GM12875 (cell line): ENCODE data around the gene SPSB3.

Source experiments
- H3K4me3 ChIP-seq: one replicate; pipeline ENCODE4 v1.5.1; 2011; ENCODE audit warnings: low read depth, low read length, control low read depth
- TF ChIP-seq, protein P1 (sequence below): IDR thresholded peaks from 2 replicates; pipeline ENCODE4 v1.5.1; 2011; ENCODE audit warnings: low read depth, mild to moderate bottlenecking, control low read depth, inconsistent platforms, low read length, moderate library complexity, borderline replicate concordance; ENCODE audit not compliant: insufficient read depth

Gene SPSB3

DNA sequence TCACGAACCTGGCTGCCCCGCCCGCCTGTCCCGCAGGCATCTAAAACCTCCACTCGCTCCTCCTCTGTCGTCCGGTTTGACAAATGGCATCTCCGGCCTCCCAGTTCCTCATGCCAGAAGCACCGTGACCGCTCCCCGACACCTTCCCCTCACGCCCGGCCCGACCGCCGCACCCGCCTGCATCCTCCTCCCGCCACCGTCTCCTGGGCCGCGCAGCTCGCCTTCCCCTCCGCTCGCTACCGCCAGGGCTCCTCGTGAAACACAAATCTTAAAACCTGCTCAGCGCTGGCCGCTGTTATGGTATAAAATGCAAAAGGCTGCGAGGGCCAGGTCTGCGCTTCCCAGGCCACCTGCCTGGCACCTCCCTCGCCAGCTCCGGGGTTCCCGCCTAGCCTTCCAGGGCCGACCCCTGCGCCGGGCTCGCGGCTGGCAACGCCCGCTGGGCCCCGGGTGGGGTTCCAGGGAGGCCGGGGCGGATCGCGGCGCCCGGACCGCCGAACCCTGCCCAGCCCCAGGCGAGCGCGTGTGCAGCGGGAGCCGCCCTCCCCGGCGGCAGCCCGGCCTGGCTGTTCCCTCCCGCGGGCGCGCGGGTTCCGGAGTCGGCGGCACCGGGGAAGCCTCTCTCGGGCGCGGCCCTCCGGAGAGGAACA lies 488 bp downstream of the SPSB3 start:
- TF ChIP-seq, protein P1, sequence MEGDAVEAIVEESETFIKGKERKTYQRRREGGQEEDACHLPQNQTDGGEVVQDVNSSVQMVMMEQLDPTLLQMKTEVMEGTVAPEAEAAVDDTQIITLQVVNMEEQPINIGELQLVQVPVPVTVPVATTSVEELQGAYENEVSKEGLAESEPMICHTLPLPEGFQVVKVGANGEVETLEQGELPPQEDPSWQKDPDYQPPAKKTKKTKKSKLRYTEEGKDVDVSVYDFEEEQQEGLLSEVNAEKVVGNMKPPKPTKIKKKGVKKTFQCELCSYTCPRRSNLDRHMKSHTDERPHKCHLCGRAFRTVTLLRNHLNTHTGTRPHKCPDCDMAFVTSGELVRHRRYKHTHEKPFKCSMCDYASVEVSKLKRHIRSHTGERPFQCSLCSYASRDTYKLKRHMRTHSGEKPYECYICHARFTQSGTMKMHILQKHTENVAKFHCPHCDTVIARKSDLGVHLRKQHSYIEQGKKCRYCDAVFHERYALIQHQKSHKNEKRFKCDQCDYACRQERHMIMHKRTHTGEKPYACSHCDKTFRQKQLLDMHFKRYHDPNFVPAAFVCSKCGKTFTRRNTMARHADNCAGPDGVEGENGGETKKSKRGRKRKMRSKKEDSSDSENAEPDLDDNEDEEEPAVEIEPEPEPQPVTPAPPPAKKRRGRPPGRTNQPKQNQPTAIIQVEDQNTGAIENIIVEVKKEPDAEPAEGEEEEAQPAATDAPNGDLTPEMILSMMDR, result peak; percentile 15; the same call in 1 of the 2 replicates
- H3K4me3 ChIP-seq, result peak overlapping the region; percentile 77

DNA sequence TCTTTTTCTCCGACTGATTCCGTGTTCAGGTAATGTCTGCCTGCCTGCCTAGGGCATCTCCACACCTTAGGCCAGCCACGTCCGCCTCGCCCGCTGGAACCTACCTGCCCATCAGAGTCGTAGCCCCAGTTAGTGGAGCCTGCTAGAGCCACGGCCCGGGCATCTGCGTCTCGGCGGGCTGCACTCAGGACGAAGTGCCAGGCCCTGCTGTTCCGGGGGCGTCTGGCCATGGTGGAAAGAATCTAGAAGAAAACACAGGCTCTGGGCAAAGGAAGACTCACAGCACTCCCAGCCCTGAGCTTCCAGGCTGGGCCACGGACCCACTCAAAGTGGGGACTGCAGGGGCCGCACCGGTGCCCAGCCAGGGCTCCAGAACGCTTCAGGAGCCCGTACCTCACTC lies 1.1 kb downstream of the SPSB3 start:
- TF ChIP-seq, protein P1, result no peak
- H3K4me3 ChIP-seq, result peak overlapping the region; percentile 77

DNA sequence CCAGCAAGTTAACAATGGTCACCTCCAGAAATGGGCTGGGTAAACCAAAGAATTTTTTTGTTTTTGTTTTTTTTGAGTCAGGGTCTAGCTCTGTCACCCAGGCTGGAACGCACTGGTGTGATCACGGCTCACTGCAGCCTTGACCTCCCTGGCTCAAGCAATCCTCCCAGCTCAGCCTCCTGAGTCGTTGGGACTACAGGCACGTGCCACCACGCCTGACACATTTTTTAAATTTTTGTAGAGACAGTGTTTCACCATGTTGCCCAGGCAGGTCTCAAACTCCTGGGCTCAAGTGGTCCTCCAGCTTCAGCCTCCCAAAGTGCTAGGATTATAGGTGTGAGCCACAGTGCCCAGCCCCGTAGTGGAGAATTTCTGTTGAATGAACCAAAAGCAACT lies 1.7 kb downstream of the SPSB3 start:
- H3K4me3 ChIP-seq, result no peak overlapping the region

DNA sequence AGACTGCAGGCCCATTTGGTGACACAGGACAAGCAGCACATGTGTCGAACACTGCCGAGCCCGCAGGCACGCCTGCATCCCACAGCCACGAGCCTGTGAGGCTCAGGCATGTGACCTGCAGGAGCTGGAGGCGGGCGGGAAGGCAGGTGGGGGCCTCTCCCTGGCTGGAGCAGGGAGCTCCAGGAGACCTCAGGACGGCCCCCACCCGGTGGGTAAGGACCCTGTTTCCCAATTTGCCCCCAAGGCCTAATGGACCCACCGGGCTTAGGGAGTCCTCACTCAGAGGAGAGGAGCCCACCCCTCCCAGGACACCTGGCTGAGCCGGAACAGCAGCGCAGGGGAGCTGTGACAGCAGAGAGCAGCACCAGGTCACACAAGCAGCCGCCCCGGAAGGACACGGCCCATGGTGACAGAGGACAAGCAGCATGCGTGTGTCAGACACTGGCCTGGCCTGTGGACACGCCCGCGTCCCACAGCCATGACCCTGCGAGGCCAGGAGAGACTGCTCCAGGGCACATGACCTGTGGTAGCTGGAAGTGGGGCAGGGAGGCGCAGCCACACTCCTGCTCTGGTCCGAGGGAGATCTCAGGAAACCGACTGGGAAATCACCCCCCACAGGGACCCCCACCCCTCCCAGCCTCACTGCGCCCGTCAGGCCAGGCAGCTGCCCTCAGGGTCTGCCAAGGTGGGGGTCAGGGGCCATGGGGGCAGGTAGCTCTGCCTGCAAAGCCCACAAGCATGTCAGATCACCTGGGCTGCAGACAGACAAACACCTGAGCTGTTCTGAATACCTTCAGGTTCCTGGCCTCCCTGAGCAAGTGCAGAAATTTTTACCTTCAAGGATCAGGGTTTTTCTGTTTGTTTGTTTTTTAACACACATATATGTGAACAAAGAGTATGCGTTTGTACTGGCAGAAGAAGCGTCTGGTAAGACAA lies 2.4 kb downstream of the SPSB3 start:
- TF ChIP-seq, protein P1, result no peak
- no peak overlapping the region for H3K4me3 ChIP-seq

More for the DNA sequence above, 1.7 kb downstream of the SPSB3 start:
- TF ChIP-seq, protein P1, result no peak

DNA sequence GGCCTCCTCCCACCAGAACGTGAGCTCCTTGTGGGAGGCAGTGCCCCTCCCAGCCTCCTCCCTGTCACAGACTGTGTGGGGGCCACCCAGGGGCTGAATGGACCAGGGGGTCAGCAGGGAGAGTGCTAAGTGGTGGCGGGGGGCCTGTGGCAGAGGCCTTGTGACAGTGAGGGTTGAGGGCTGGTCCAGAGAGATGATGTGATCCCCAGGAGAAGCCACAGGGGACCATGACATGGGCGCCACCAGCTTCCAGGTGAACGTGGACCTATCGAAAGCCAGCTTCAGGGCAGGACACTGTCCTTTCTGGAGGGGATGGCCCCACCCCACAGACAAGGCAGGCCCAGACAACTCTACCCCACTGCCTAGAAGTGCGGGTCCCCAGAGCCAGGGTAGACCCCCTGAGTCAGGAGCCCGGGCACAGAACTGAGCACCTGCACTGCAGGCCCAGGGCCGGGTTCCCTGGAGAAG lies 3.1 kb downstream of the SPSB3 start:
- no peak overlapping the region for H3K4me3 ChIP-seq

DNA sequence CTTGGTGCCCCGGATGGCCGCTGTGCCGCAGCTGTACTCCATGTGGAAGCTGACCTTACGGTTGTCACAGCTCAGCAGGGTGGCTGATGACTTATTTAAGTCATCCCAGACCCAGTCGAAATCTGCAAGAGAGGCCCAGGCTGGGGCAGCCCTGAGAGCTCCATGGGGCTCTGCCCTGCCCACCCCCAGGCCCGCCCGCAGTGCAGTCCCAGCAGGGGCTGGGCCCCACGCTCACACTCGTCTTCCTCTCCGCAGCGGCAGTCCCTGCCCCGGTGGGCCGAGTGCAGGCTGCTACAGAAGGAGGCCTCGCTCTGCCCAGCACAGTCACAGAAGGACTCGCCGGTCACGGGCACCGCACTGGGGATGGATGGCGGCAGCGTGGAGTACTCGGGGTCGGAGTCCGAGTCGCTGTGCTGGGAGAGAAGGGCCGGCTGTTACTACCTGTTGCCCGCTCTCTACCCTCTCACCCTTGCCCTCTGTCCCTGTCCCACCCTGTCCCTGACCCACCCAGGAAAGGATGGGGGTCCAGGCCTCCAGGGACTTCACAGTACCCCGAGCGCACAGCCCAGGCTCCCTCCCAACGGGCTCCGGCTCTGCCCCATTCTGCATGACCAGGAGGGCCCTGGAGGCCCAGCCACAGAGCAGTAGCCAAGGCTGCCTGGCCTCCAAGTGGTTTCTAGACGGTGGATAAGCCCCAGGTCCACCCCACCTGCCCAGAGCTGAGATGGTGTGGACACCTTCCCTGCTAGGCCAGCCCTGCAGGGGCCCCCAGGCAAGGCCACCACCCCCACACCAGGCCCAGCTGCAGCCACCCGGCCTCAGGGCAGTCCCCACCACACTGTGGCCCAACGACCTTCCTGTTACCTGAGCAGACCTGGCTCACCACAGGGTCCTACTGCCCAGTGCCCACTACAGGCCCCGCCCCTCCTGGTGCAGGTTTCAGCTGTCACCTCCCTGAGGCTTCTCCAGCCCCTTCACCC lies 3.9 kb downstream of the SPSB3 start:
- TF ChIP-seq, protein P1, result no peak
- H3K4me3 ChIP-seq, result no peak overlapping the region

More for the DNA sequence above, 3.1 kb downstream of the SPSB3 start:
- TF ChIP-seq, protein P1, result no peak
